Hematopoietic multipotent progenitor cell treated with erythropoietin and hydrocortisone succinate and interleukin-3 and kit ligand, for 15 days (in vitro differentiated cells): ENCODE data around the gene DMWD.

ENCODE experiments used
- DNase-seq: peaks from one replicate; pipeline ENCODE4 v3.0.0-alpha.2; 2015; ENCODE audit warnings: low spot score

DMWD gene, protein sequence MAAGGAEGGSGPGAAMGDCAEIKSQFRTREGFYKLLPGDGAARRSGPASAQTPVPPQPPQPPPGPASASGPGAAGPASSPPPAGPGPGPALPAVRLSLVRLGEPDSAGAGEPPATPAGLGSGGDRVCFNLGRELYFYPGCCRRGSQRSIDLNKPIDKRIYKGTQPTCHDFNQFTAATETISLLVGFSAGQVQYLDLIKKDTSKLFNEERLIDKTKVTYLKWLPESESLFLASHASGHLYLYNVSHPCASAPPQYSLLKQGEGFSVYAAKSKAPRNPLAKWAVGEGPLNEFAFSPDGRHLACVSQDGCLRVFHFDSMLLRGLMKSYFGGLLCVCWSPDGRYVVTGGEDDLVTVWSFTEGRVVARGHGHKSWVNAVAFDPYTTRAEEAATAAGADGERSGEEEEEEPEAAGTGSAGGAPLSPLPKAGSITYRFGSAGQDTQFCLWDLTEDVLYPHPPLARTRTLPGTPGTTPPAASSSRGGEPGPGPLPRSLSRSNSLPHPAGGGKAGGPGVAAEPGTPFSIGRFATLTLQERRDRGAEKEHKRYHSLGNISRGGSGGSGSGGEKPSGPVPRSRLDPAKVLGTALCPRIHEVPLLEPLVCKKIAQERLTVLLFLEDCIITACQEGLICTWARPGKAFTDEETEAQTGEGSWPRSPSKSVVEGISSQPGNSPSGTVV

GRCh38 chr19:45792470-45793177 lies at the start of gene DMWD:
DMWD (minus strand) TSS chr19:45792845; CDS start chr19:45792756, 89 bp downstream.
- DNase-seq: peak; percentile 99

DNA sequence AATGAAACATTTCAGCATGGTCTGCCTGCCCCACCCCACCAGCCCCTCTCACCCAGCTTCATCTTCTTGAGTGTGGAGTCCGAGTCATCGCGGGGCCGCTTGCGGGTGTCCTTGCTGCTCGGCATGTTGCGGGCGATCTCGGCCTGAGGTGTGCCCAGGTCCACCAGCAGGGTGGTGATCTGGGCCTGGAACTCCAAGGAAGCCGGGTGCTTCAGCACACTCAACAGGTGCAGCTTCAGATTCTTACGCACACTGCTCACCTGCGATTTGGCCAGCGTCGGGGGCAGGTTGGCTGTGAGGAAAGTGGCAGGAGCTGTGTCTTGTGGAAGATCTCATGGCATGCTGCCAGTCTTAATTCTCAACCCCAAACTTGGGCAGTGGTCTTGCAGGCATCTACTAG lies 49.6 kb upstream of the DMWD start:
- no peak for DNase-seq

DNA sequence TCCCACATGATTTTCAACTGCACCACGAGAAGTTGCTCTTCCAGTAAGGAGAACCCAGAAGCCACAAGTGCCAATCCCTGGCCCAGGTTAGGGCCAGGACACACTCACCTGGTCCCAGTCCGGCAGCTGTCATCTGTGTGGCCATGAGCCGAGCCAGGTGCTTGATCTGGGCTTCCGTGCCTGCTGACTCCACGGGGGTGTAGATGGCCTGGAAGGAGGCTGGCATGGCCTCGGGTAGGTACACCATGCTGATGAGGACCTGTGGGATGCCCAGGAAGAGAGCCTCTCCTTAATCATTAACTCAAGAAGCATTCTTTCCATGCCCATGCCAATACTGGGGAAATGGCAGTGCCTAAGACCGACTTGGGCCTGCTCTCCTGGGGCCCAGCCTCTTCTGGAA lies 42.3 kb upstream of the DMWD start:
- no peak for DNase-seq

DNA sequence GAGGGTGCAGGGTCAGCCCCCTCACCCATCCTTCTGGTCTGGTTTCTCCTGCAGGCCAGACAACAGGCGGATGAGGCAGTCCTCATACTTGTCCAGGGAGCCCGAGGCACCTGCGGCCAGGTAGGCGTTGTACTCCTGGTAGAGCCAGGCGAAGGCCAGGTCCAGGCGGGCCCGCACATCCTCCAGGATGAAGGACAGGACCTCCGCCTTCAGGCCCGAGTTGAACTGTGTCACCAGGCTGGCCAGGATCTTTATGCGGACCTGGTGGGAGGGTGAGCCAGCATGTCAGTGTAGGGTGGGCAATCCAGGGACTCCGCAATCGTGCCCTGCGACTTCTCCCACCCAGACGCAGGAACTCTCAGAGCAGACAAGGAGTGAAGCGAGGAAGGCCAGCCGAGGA lies 36.3 kb upstream of the DMWD start:
- no peak for DNase-seq

DNA sequence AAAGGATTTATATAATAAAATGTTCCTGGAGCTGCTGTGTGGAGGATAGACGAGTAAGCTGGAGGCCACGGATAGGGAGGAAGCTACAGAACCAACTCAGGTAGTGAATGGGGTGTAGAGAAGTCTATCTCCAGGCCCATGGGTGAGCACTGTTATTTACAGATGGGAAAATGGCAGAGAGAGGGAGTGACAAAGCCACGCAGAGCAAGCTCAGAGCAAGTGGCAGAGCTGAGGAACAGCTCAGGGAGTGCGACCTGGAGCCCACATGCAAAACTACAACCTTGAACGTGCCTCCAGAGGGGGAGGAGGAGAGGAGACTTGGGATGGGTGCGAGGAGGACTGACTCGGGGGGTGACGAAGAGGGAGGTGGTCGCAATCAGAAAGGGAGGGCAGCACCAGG lies 35.9 kb upstream of the DMWD start:
- DNase-seq: no peak

- no peak for DNase-seq
Observed at GRCh38 chr19:45827459-45828093, 34.9 kb upstream of the DMWD start.

DNA sequence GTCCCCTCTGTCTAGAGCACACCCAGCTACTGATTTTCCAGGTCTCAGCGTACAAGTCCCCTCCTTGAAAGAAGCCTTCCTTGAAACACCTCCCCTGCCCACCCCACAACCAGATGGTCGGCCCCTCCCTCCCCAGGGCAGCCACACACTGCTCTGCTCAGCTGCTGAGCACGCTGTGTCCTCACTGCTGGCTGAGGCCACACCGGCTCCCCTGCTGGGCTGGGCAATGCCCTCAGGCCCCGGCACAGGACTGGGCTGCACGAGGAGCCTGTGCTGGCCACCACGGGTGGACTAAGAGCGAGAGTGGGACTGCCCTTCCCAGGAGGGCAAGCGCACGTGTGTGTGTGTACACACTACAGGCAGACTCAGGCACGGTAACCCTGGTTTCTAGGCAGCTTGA lies 34.3 kb upstream of the DMWD start:
- no peak for DNase-seq

GRCh38 chr19:45825917-45826893 lies 33.6 kb upstream of the DMWD start:
- DNase-seq: no peak

DNA sequence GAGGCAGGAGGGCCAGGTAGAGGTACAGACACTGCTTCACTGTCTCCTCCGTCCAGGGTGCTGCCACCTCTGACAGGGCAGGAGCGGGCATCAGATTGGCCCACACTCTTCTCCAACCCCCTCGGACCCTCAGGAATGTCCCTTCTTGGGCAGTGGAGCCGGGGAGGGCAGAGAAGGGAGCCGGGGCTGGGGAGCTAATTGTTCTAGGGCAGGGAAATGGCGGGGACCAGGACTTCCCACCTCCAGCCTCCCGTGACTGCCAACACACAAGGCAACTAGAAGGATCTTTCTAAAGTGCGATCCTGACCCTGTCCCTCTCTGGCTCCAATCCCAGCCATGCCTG lies 32.6 kb upstream of the DMWD start:
- no peak for DNase-seq

DNA sequence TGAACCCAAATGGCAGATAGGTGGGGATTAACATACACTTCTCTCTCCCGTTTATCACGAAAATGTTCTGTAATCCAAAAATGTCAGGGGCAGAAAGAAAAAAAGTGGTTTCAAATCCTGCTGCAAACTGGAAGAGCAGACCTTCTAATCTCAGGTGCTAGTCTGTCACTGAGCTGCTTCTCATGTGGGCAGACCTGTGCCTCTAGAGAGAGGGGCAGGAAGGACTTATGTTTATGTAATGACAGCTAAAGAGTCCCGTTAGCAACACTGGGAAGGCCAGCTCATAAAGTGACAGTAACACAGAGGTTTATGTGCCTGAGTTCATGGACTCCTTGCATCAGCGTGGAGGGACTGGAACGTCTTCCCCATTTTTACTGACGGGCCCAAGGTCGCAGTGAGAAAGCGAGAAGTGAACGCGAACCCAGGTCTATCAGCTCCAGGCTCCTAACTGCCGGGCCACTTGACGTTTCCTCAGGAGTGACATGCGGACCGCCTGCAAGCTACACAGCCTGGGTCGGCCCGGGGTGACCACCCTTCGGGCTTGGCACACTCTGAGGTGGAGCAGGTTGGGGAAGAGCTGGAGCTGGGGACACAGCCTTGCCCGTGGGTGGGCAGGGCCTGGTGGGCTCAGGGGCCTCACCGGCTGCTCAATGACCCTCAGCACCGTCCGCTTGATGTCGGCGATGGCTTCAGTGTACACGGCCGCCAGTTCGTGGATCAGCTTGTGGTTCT lies 32.1 kb upstream of the DMWD start:
- DNase-seq: no peak

DNA sequence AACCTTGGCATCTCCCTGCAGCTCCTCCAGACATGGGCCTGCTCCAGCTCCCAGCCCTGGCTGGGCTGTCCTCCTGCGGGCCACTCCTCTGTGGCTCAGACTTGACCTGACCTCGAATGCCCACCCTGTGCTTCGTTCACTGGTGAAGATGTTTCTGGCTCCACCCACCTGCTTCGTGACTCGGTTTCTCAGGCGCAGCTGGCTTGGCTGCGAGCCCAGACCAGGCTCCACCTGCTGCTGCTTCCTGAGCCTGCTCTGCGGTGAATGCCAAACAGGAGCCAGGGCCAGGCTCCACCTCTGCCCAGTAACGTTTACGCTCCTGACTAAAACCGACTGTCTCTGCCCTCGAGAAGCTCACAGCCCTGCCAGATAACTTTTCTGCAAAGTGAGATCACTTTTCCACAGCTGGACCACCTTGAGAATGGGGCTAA lies 31.4 kb upstream of the DMWD start:
- no peak for DNase-seq

GRCh38 chr19:45823182-45823581 lies 30.5 kb upstream of the DMWD start:
- no peak for DNase-seq

DNA sequence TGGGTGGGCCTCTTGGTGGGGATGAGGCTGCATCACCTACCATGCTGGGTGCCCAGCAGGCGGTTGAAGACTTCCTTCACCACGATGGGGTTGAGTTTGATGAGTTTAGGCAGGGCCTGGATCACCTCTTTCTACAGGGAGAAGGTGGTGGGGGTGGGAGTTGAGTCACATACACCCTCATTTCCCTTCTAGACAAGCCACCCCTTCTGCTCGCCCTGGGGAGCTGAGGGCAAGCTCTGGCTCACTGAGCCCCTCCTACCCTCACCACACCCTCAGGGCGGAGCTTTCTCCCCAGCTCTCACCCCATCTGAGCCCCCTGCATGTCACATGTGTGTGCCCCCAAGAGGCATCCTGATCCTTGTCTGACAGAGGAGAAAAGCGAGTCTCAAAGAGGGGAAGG lies 30.1 kb upstream of the DMWD start:
- DNase-seq: no peak

DNA sequence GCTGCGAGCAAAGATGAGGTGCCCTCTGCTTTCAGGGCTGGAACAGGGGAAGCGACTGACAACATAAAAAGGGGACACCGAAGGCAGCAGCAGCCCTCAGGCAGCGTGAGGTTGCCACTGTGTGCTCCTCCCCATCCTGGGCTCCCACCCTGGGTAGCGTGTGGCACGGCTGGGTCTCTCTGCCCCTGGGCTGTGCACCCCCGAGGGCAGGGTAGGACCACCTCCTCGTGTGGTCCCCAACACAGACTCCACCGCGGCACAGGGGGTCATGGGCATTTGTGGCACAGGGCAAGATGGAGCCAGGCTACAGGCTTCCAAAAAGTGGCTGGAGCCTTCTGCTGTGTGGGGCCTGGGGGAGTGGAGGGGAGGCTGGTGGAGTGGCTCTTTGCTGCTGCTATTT lies 28.9 kb upstream of the DMWD start:
- DNase-seq: no peak

DNA sequence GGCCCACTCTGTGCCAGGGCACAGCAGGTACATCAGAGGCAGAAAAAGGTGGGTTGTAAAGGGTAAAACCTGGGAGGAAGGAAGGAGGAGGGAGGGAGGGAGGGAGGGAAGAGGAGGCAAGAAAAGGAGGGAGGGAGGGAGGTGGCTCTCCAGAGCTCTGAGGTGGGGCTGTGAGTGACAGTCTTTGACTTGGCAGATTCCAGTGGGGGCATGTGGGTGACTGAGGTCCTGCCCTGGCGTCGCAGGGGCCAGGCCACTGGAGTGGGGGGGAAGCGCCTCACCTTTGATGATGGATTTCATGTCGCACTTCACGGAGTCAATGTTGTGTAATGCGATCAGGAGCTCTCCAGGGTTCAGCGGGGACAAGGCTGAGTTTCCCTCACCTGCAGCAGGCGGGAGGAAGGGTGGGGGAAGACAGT lies 28.5 kb upstream of the DMWD start:
- DNase-seq: no peak

DNA sequence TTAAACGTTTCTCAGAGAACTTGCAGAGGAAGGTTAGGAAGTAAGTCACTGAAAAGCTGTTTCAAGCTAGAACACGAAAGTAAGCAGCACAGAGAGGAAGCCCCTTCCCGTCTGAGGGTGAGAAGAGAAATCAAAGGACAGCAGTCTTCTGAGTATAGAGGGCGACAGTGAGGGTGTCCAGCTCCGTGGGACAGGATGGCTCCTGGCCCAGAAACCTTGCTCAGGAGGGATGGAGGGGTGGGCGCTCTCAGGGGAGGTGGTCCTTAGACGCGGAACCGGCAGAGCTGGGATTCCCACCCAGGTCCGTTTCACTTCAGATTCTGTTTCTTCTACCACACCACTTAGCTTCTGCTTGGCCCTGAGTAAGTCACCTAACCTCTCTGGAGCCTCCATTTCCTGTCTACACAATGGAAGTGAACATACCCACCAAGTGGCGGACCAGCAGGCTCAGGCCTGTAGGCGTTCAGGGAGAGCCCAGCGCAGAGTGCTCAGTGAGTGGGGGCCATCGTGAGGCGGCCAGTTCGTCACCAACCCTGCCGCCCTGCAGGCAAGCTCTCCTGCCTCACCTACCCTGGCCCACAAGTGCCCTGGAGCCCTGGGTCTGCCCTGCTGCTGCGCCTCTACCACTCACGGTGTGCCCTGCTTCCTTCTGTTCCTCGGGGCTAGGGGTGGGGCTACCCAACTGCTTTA lies 27.9 kb upstream of the DMWD start:
- no peak for DNase-seq

GRCh38 chr19:45819769-45820168 lies 27.1 kb upstream of the DMWD start:
- DNase-seq: no peak

DNA sequence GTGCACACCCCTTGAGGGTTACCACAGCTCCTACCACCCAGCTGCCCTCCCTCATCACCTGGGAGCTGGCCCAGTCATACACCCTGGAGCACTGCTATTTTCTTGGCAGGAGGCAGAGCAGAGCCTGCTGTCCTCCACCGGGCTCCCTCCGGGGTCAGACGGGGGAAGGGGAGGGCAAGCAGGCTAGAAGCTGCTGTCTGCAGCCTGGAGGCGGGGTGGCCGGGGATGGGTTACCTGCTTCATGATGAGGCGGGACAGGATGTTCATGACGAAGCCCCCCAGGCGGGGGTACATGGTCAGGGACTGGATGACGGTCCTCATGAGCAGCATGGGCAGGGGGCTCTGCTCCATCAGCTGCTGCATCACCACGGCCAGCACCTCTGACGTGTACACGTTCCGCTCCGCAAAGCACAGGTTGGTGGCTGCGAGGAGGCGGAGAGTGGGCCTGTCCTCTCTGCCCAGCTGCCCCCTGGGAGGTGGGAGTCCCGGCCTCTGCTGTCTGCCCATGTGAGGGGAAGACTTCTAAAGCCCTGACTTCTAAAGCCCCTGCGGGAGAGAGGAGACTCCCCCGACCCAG lies 25.2 kb upstream of the DMWD start:
- DNase-seq: no peak

DNA sequence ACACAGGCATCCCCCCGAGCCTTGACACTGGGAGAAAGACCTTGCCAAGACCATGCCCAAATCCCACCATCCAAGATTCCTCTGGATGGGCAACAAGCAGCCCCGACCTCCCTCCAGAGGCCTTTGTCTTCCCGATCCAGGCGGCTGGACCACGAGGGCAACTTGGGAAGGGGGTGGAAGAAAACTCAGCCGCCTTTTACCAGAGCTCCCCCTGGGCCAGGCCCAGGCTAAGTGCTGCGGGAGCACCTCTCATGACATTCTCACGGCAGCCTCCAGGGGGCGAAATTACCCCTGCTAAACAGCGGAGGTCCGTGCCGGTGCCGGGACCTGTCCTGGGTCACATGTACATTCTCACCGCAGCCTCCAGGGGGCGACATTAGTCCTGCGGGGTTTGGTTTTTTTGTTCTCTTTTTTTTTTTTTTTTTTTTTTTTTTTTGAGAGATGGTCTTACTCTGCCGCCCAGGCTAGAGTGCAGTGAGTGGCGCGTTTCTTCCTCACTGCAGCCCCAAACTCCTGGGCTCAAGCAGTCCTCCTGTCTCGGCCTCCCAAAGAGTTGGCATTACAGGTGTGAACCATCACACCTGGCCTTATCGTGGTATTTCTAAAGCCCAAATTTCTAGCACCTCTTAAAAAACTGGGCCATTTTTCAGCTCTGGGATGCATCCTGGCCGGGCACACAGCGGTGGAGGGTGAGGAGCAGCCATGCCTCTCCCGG lies 24.5 kb upstream of the DMWD start:
- peak; percentile 95 for DNase-seq
